NCI-H526 (cell line): ENCODE data around the gene GSAP.
"Not testable (repeated sequence)": the region's sequence is repeated elsewhere in the genome, so short reads cannot be mapped to it uniquely, and the experiment has no call there.

Source experiments
- DNase-seq, 2 experiments: peaks; one replicate each; lab custom pipeline; 2025; lab: John Stamatoyannopoulos, UW

Gene GSAP

GRCh38 chr7:77354914-77355313 is 61.2 kb downstream of the GSAP start:
- no peak for DNase-seq

- DNase-seq = no peak
Measured at GRCh38 chr7:77354484-77354883, 61.7 kb downstream of the GSAP start.

- no peak for DNase-seq
Measured at GRCh38 chr7:77353911-77354310, 62.2 kb downstream of the GSAP start.

- DNase-seq = no peak
Measured at GRCh38 chr7:77353407-77353721, 62.8 kb downstream of the GSAP start.

GRCh38 chr7:77352665-77353406 is 63.3 kb downstream of the GSAP start:
- DNase-seq = no peak

- DNase-seq = no peak
Measured at GRCh38 chr7:77351539-77352004, 64.6 kb downstream of the GSAP start.

- DNase-seq = no peak
Measured at GRCh38 chr7:77349141-77349540, 67.0 kb downstream of the GSAP start.

GRCh38 chr7:77348371-77348813 is 67.8 kb downstream of the GSAP start:
- no peak for DNase-seq

GRCh38 chr7:77346441-77346840 is 69.7 kb downstream of the GSAP start:
- no peak for DNase-seq

GRCh38 chr7:77345426-77345825 is 70.7 kb downstream of the GSAP start:
- not testable (repeated sequence) for DNase-seq

GRCh38 chr7:77339726-77340125 is 76.4 kb downstream of the GSAP start:
- no peak for DNase-seq

GRCh38 chr7:77338883-77339629 is 77.1 kb downstream of the GSAP start:
- DNase-seq = no peak

GRCh38 chr7:77338260-77338659 is 77.9 kb downstream of the GSAP start:
- DNase-seq = no peak

- DNase-seq = no peak
Measured at GRCh38 chr7:77337456-77337990, 78.6 kb downstream of the GSAP start.

GRCh38 chr7:77335581-77335980 is 80.6 kb downstream of the GSAP start:
- DNase-seq = no peak

- DNase-seq = not testable (repeated sequence)
Measured at GRCh38 chr7:77334039-77334438, 82.1 kb downstream of the GSAP start.

- DNase-seq = peak; percentile 48 to 91
Measured at GRCh38 chr7:77331938-77332695, 84.0 kb downstream of the GSAP start.

- no peak for DNase-seq
Measured at GRCh38 chr7:77330169-77330882, 85.8 kb downstream of the GSAP start.

GRCh38 chr7:77329466-77330168 is 86.5 kb downstream of the GSAP start:
- no peak for DNase-seq

- DNase-seq = no peak
Measured at GRCh38 chr7:77328669-77329068, 87.5 kb downstream of the GSAP start.
